GM23248 (cell line): ENCODE results near the gene POU2AF3. TPM values are rescaled to one million over a fixed set of nuclear protein-coding genes. Genes with fewer than 3 reads are reported as not detected.

Source experiments
- DNase-seq: peaks from one replicate; pipeline ENCODE4 v3.0.0-alpha.2; 2015
- H2AFZ ChIP-seq: fragments of 200-600 bp; sonication (generic); 2 replicates; pipeline ENCODE4 v1.6.1; 2016; ENCODE audit warnings: antibody characterized with exemption
- H3F3A ChIP-seq: fragments of 200-600 bp; sonication (generic); 2 replicates; pipeline ENCODE4 v1.6.1; 2016; ENCODE audit warnings: mild to moderate bottlenecking, antibody characterized with exemption, mixed run types; ENCODE audit not compliant: insufficient read depth
- H3K27ac ChIP-seq: fragments of 200-600 bp; sonication (generic); 2 replicates; pipeline ENCODE4 v1.5.1; 2016; ENCODE audit warnings: mild to moderate bottlenecking
- H3K27me3 ChIP-seq: fragments of 200-600 bp; sonication (generic); replicated peaks from 2 replicates; pipeline ENCODE4 v1.6.1; 2016; ENCODE audit warnings: mild to moderate bottlenecking; ENCODE audit not compliant: insufficient read depth
- H3K36me3 ChIP-seq: fragments of 200-600 bp; sonication (generic); 2 replicates; pipeline ENCODE4 v1.6.1; 2016; ENCODE audit warnings: low read depth, mild to moderate bottlenecking
- H3K4me1 ChIP-seq: fragments of 200-600 bp; sonication (generic); 2 replicates; pipeline ENCODE4 v1.6.1; 2016; ENCODE audit warnings: mild to moderate bottlenecking; ENCODE audit not compliant: insufficient read depth
- H3K4me2 ChIP-seq: fragments of 200-600 bp; sonication (generic); one replicate; pipeline ENCODE4 v1.6.1; 2016; ENCODE audit warnings: mild to moderate bottlenecking; ENCODE audit not compliant: unreplicated experiment
- H3K4me3 ChIP-seq: fragments of 200-600 bp; sonication (generic); 2 replicates; pipeline ENCODE4 v1.5.1; 2016; ENCODE audit warnings: mild to moderate bottlenecking
- H3K79me2 ChIP-seq: fragments of 200-600 bp; sonication (generic); 2 replicates; pipeline ENCODE4 v1.6.1; 2016; ENCODE audit warnings: mild to moderate bottlenecking; ENCODE audit not compliant: insufficient read depth
- H3K9ac ChIP-seq: fragments of 200-600 bp; sonication (generic); 2 replicates; pipeline ENCODE4 v1.6.1; 2016; ENCODE audit warnings: mild to moderate bottlenecking
- H3K9me2 ChIP-seq: fragments of 200-600 bp; sonication (generic); 2 replicates; pipeline ENCODE4 v1.6.1; 2016; ENCODE audit warnings: mixed run types, mild to moderate bottlenecking, moderate library complexity; ENCODE audit not compliant: insufficient read depth
- H3K9me3 ChIP-seq: fragments of 200-600 bp; sonication (generic); one replicate; pipeline ENCODE4 v1.6.1; 2017; ENCODE audit warnings: low read depth
- H4K20me1 ChIP-seq: fragments of 200-600 bp; sonication (generic); 2 replicates; pipeline ENCODE4 v1.6.0; 2016; ENCODE audit not compliant: insufficient read depth
- EZH2 ChIP-seq: fragments of 200-600 bp; sonication (generic); IDR thresholded peaks from 2 replicates; pipeline ENCODE4 v1.6.1; 2018; ENCODE audit warnings: antibody characterized with exemption, mild to moderate bottlenecking; ENCODE audit not compliant: insufficient read depth, poor library complexity, severe bottlenecking
- EZH2phosphoT487 ChIP-seq: fragments of 200-600 bp; sonication (generic); IDR thresholded peaks from 2 replicates; pipeline ENCODE4 v1.6.1; 2018; ENCODE audit warnings: antibody characterized with exemption, moderate library complexity, mild to moderate bottlenecking, low read depth; ENCODE audit not compliant: insufficient read depth
- WGBS, 2 experiments: methylation state at CpG; one replicate each; pipeline ENCODE4 v1.1.6; 2015 to 2017; ENCODE audit warnings: low lambda C conversion rate in 2 of 2, low coverage in 1 of 2; ENCODE audit errors: missing lambda C conversion rate in 2 of 2; 5-methylcytosine and 5-hydroxymethylcytosine counted together
- in situ Hi-C: fragments of 300-500 bp; cut with MboI; formaldehyde crosslinking; loops from 2 replicates; pipeline ENCODE4 v1.15.0; 2020
- polyA plus RNA-seq: library from polyadenylated mRNA; unstranded; fragments of >200 nt; fragmentation: Nextera tagmentation; extraction: Ambion mirVana; gene quantifications from 2 replicates; pipeline ENCODE4 v1.2.1, GENCODE V29; 2016
- total RNA-seq: library from RNA; depleted of rRNA; stranded (reverse); fragments of >200 nt; shearing (Covaris generic); gene quantifications from 2 replicates; pipeline ENCODE4 v1.2.3, GENCODE V29; 2014

POU2AF3 gene
- total and polyA plus RNA-seq, 2 experiments from 2014 or later, result not detected

DNA sequence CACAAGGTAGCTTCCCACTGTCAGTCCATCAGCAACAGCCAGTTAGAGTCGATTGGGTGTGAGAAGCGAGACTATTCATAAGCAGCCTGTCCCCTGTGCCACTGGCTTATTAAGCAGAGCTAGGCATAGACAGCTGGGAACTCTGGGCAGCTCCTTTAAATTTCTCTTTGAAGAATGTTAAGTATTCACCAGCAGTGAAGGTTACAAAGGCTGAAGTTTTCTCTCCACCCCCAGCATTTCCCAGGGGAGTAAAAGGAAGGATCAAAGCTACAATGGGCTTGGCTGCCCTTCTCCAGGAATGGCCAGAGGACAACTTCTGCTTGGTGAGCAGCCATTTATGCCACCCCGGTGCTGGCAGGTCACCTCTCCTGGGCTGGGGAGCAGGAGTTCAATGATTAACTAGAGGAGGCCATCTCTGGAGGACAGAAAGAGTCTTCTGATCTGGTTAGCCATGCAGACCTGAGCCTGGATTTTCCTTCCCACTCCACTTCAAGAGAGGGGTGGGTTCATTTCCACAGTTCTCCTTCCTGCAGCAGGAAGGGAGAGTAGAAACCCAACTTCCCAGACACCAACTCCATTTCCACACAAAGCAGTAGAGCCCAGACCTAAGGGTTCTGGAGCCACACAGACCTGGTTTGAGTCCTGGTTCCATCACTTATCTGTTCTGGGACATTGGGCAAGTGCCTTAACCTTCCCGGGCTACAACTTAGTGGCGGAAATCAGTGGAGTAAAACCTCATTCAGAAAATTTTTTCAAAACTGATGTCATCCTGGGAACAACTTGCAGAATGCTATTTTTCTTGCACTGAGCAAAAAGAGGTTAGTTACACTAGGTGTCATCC lies 22.6 kb downstream of the POU2AF3 start:
- H2AFZ ChIP-seq, result no peak overlapping the region
- DNase-seq, result no peak
- no peaks in the 10 kb centered on the region for H3K9me2 ChIP-seq
- H4K20me1 ChIP-seq, result no peaks in the 10 kb centered on the region
- H3K36me3 ChIP-seq, result no peaks in the 10 kb centered on the region
- H3K4me1 ChIP-seq, result peaks cover 10% of the 10 kb centered on the region
- in situ Hi-C loops, result no loop called here
- no peak overlapping the region for H3K27ac ChIP-seq
- H3K9ac ChIP-seq, result no peak overlapping the region
- no peak overlapping the region for H3K4me3 ChIP-seq
- H3K27me3 ChIP-seq, result peaks cover 5% of the 10 kb centered on the region
- H3K79me2 ChIP-seq, result no peaks in the 10 kb centered on the region
- H3K9me3 ChIP-seq, result no peaks in the 10 kb centered on the region
- 0 out of 2 replicates have a peak, but pooled peaks cover 3% of the 10 kb centered on the region for H3F3A ChIP-seq
- no peak overlapping the region for H3K4me2 ChIP-seq
- TF ChIP-seq EZH2, result no peak
- no peak for TF ChIP-seq EZH2phosphoT487
- 86 to 87% methylated on average over 5 of the region's 5 CpGs for WGBS, 2 experiments

- Histone ChIP-seq H3K27ac (no peak overlapping the region), H3K4me3 (no peak overlapping the region), H4K20me1 (no peaks in the 10 kb centered on the region), H3K27me3 (peaks cover 5% of the 10 kb centered on the region), H3F3A (0 out of 2 replicates have a peak, but pooled peaks cover 3% of the 10 kb centered on the region), H3K9me2 (no peaks in the 10 kb centered on the region), H3K4me1 (peaks cover 10% of the 10 kb centered on the region), H3K9me3 (no peaks in the 10 kb centered on the region), H3K4me2 (no peak overlapping the region), H3K9ac (no peak overlapping the region), H2AFZ (no peak overlapping the region), H3K79me2 (no peaks in the 10 kb centered on the region), H3K36me3 (no peaks in the 10 kb centered on the region)
- WGBS, 2 experiments, result 87 to 97% methylated on average over 2 of the region's 2 CpGs
- TF ChIP-seq EZH2 (no peak), EZH2phosphoT487 (no peak)
- in situ Hi-C loops, result no loop called here
- no peak for DNase-seq
These were observed 24.2 kb downstream of the POU2AF3 start for GRCh38 chr11:111322534-111322933.

DNA sequence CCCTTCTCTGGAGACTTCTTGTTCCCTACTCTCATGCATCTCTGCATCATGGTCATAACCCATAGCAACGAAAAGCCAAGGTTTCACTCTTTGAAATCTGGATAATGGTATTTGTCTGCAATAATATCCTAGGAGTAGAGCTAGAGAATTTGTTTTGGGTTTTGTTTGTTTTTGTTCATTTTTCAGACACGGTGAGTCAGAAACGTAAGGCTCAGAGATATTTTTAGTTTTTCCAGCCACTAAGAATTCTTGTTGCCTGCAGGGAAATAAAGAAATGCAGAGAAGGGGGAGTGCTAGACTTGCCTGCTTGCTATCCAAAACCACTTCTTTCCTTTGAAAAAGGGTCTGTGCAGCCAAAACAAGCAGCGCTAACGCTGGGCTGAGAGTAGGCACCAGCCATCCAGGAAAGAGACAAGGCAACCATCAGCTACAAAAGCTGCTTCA lies 26.0 kb downstream of the POU2AF3 start:
- peak; percentile 57 for DNase-seq
- Histone ChIP-seq H3K27me3 (peaks cover 5% of the 10 kb centered on the region), H3K79me2 (no peaks in the 10 kb centered on the region), H3K4me1 (peaks cover 10% of the 10 kb centered on the region), H2AFZ (peak overlapping the region; percentile 5; the same call in 1 of the 2 replicates), H3K4me3 (peak overlapping the region; percentile 28; the same call in 1 of the 2 replicates), H3K9me2 (no peaks in the 10 kb centered on the region), H4K20me1 (no peaks in the 10 kb centered on the region), H3K9me3 (no peaks in the 10 kb centered on the region), H3K27ac (no peak overlapping the region), H3K9ac (no peak overlapping the region), H3K4me2 (peak overlapping the region; percentile 52), H3K36me3 (no peaks in the 10 kb centered on the region), H3F3A (0 out of 2 replicates have a peak, but pooled peaks cover 3% of the 10 kb centered on the region)
- in situ Hi-C loops, result no loop called here
- WGBS, 2 experiments, result 0 to 2% methylated on average over 5 of the region's 5 CpGs
- TF ChIP-seq EZH2, result no peak
- no peak for TF ChIP-seq EZH2phosphoT487

- 92% methylated on average over 5 of the region's 5 CpGs for WGBS, 2 experiments
- Histone ChIP-seq H3K27me3 (peaks cover 5% of the 10 kb centered on the region), H3K4me1 (peaks cover 10% of the 10 kb centered on the region), H3K4me2 (no peak overlapping the region), H3K36me3 (no peaks in the 10 kb centered on the region), H3F3A (0 out of 2 replicates have a peak, but pooled peaks cover 3% of the 10 kb centered on the region), H3K9me3 (no peaks in the 10 kb centered on the region), H4K20me1 (no peaks in the 10 kb centered on the region), H3K27ac (no peak overlapping the region), H3K79me2 (no peaks in the 10 kb centered on the region), H3K9ac (no peak overlapping the region), H3K9me2 (no peaks in the 10 kb centered on the region), H3K4me3 (no peak overlapping the region), H2AFZ (no peak overlapping the region)
- TF ChIP-seq EZH2, result no peak
- no peak for TF ChIP-seq EZH2phosphoT487
- DNase-seq, result no peak
- in situ Hi-C loops, result no loop called here
These were observed 26.9 kb downstream of the POU2AF3 start for GRCh38 chr11:111325259-111325658.
